ENCODE measurements around the gene UBE3A. TPM values are rescaled to one million over a fixed set of nuclear protein-coding genes. Genes with fewer than 3 reads are reported as not detected.
A peak's percentile ranks its signal among the peaks of the same experiment; 100 is the strongest.

Gene UBE3A
- total and polyA plus RNA-seq, 4 experiments from 2014 or later = 115 to 140 (median 124) TPM

DNA sequence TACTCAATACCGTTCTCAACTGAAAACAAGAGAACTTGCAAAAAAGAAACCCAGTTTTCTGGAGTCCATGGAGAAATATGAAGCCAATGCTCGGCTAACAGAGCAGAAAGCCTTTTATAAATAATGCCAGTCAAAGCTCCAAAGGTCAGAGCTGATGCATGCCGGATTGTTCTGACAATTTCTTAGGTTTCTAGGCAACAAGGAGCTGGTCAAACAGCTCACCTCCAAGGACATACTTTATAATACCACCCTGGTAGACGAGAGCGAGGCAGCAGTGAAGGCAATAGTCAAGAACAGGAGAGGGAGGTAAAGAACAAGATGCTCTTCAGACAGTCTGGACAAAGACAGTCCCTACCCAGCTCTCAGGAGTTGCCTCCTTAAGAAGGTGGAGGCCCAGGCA lies 111.1 kb downstream of the UBE3A start:
- Mint-ChIP-seq H3K27ac (peak overlapping the region in 1 of 7 donors; percentile 12), H3K36me3 (peaks cover 54 to 57% of the 10 kb centered on the region in 2 donors)
- POLR2A ChIA-PET (ENCODE audit: partially characterized antibody) = no interaction called here

DNA sequence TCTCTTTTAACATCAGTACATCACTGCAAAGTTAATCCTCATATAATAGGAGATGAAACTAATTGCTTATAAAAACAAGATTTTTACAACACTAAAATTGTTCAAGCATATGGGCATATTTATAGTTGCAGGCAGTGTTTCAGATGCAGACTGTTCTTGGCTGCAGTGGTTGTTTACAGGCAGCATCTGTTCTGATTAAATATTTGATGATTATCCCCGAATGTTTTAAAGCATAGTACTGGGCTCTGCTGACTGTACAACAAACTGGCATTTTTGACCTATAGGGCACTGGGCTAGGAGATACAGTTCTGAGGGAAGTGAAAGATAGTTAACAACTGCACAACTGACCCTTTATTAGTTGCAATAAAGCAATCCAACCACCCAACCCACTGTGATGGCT lies 113.6 kb downstream of the UBE3A start:
- Histone ChIP-seq H3K36me3 (ENCODE audit: insufficient read depth, low read length) (no peaks in the 10 kb centered on the region), H3K4me1 (ENCODE audit: insufficient read depth, low read length) (no peaks in the 10 kb centered on the region), H3K27me3 (ENCODE audit: insufficient read depth, low read length) (no peaks in the 10 kb centered on the region), H3K9me3 (ENCODE audit: control insufficient read depth in 1 of 2, low read length in 2 of 2) (peaks cover 0 to 4% of the 10 kb centered on the region in 2 donors), H3K27ac (ENCODE audit: low read depth, low read length) (no peak overlapping the region), H3K4me3 (ENCODE audit: low read length in 2 of 2) (no peak overlapping the region)
- Mint-ChIP-seq H3K4me1 (no peaks in the 10 kb centered on the region), H3K9me3 (peaks cover 2 to 69% (median 45%) of the 10 kb centered on the region in 8 donors), H3K27me3 (no peaks in the 10 kb centered on the region), H3K4me3 (no peak overlapping the region), H3K27ac (no peak overlapping the region), H3K36me3 (peaks cover 49 to 52% of the 10 kb centered on the region in 2 donors)
- ChIA-PET CTCF (ENCODE audit: partially characterized antibody) (no interaction called here), POLR2A (ENCODE audit: partially characterized antibody) (no interaction called here)
- DNase-seq = no peak
- intact Hi-C loops (cut with micrococcal nuclease) = no loop called here

More for the DNA sequence above, 111.1 kb downstream of the UBE3A start:
- Mint-ChIP-seq H3K4me3 (no peak overlapping the region), H3K9me3 (peaks cover 2 to 47% (median 23%) of the 10 kb centered on the region in 8 donors), H3K27me3 (no peaks in the 10 kb centered on the region), H3K4me1 (no peaks in the 10 kb centered on the region)
- DNase-seq = no peak
- H3K27me3 ChIP-seq (ENCODE audit: insufficient read depth, low read length) = no peaks in the 10 kb centered on the region
- H3K36me3 ChIP-seq (ENCODE audit: insufficient read depth, low read length) = no peaks in the 10 kb centered on the region
- H3K4me1 ChIP-seq (ENCODE audit: insufficient read depth, low read length) = no peaks in the 10 kb centered on the region
- peaks cover 0 to 4% of the 10 kb centered on the region in 2 donors for H3K9me3 ChIP-seq (ENCODE audit: control insufficient read depth in 1 of 2, low read length in 2 of 2)
- no peak overlapping the region for H3K4me3 ChIP-seq (ENCODE audit: low read length in 2 of 2)
- H3K27ac ChIP-seq (ENCODE audit: low read depth, low read length) = no peak overlapping the region
- intact Hi-C loops (cut with micrococcal nuclease) = no loop called here
- CTCF ChIA-PET (ENCODE audit: partially characterized antibody) = no interaction called here

DNA sequence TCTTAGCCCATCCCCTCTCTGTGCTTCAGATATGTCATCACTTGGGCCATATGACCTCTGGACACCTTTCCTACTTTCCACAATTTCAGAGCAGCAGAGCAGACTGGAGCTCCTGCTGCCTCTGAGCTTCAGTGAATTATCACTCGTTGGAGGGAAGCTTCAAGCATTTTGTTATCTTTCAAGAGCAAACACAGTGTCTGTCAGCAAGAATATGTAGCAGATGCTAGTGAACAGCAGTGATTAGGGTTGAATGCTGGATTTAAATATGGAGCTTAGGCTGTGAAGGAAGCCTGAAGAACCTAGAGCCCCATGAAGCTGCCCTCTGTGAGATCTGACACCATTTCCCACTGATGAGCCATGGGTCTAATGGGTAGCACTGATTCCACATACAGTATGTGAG lies 115.4 kb downstream of the UBE3A start:
- H3K4me1 Mint-ChIP-seq = no peaks in the 10 kb centered on the region
- no peak overlapping the region for H3K4me3 ChIP-seq (ENCODE audit: low read length in 2 of 2)
- POLR2A ChIA-PET (ENCODE audit: partially characterized antibody) = no interaction called here
- no peak overlapping the region for H3K27ac ChIP-seq (ENCODE audit: low read depth, low read length)
- H3K36me3 ChIP-seq (ENCODE audit: insufficient read depth, low read length) = no peaks in the 10 kb centered on the region
- H3K4me1 ChIP-seq (ENCODE audit: insufficient read depth, low read length) = no peaks in the 10 kb centered on the region
- H3K27me3 ChIP-seq (ENCODE audit: insufficient read depth, low read length) = no peaks in the 10 kb centered on the region
- H3K9me3 Mint-ChIP-seq = peaks cover 2 to 85% (median 61%) of the 10 kb centered on the region in 8 donors
- no peak overlapping the region for H3K27ac Mint-ChIP-seq
- CTCF ChIA-PET (ENCODE audit: partially characterized antibody) = interaction anchor here (1.3 kb wide), 1 partner anchor 9 kb away, joined by 3 read pairs; no protein-coding TSS in a partner anchor
- H3K36me3 Mint-ChIP-seq = peaks cover 52 to 54% of the 10 kb centered on the region in 2 donors
- H3K4me3 Mint-ChIP-seq = no peak overlapping the region
- no peaks in the 10 kb centered on the region for H3K27me3 Mint-ChIP-seq
- intact Hi-C loops (cut with micrococcal nuclease) = no loop called here
- H3K9me3 ChIP-seq (ENCODE audit: control insufficient read depth in 1 of 2, low read length in 2 of 2) = peaks cover 0 to 17% of the 10 kb centered on the region in 2 donors
- DNase-seq = no peak

DNA sequence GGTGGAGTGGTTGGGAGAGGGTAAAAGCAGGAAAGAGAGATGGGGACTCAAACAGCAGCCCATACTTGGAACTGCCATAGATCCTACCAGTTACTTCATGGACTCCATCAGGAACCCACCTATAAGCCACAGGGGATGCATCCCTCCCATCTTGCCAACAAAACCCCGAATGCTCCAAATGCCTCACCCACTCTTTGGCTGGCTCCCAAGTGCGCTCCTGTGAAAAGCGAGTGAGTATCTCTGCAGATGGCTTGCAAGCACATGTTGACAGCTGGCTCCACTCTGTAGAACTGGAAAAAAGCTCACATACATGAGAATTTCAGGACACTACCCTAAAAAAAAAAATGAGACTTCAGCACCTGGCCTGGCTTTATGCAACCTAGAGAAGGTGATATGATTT lies 151.0 kb downstream of the UBE3A start:
- no peak overlapping the region for H3K4me3 ChIP-seq (ENCODE audit: low read length in 2 of 2)
- no peaks in the 10 kb centered on the region for H3K36me3 ChIP-seq (ENCODE audit: insufficient read depth, low read length)
- no peaks in the 10 kb centered on the region for H3K4me1 ChIP-seq (ENCODE audit: insufficient read depth, low read length)
- no peaks in the 10 kb centered on the region for H3K4me1 Mint-ChIP-seq
- H3K9me3 Mint-ChIP-seq = peaks cover 8 to 48% (median 32%) of the 10 kb centered on the region in 8 donors
- ChIA-PET POLR2A (ENCODE audit: partially characterized antibody) (no interaction called here), CTCF (ENCODE audit: partially characterized antibody) (no interaction called here)
- intact Hi-C loops (cut with micrococcal nuclease) = no loop called here
- no peak overlapping the region for H3K27ac Mint-ChIP-seq
- no peak overlapping the region for H3K4me3 Mint-ChIP-seq
- no peak overlapping the region for H3K27ac ChIP-seq (ENCODE audit: low read depth, low read length)
- H3K27me3 Mint-ChIP-seq = peaks cover 0 to 1% of the 10 kb centered on the region in 2 donors
- DNase-seq = no peak
- H3K9me3 ChIP-seq (ENCODE audit: control insufficient read depth in 1 of 2, low read length in 2 of 2) = no peaks in the 10 kb centered on the region
- no peaks in the 10 kb centered on the region for H3K27me3 ChIP-seq (ENCODE audit: insufficient read depth, low read length)
- peaks cover 4 to 6% of the 10 kb centered on the region in 2 donors for H3K36me3 Mint-ChIP-seq

All from CD4-positive, alpha-beta memory T cell (primary cell).